Measurements from ENCODE around the gene FUNDC2.

Gene FUNDC2

GRCh38 chrX:154988719-154989118 is 37.9 kb upstream of the FUNDC2 start:
- no peak for TF ChIP-seq CTCF (IDR thresholded peaks at IDR 0.05)
- Histone ChIP-seq H3K4me3 (no peak overlapping the region), H3K27ac (no peak overlapping the region)
- DNase-seq (ENCODE audit: low spot score): no peak

- H3K27ac ChIP-seq: no peak overlapping the region
- DNase-seq (ENCODE audit: low spot score): no peak
- no peak for TF ChIP-seq CTCF (IDR thresholded peaks at IDR 0.05)
- H3K4me3 ChIP-seq: no peak overlapping the region
Measured at GRCh38 chrX:154990496-154990895, 36.1 kb upstream of the FUNDC2 start.

GRCh38 chrX:154991039-154991438 is 35.6 kb upstream of the FUNDC2 start:
- H3K4me3 ChIP-seq: no peak overlapping the region

GRCh38 chrX:154991476-154991875 is 35.2 kb upstream of the FUNDC2 start:
- Histone ChIP-seq H3K27ac (no peak overlapping the region), H3K4me3 (no peak overlapping the region)
- TF ChIP-seq CTCF (IDR thresholded peaks at IDR 0.05): no peak
- no peak for DNase-seq (ENCODE audit: low spot score)

More at GRCh38 chrX:154991039-154991438, 35.6 kb upstream of the FUNDC2 start:
- DNase-seq (ENCODE audit: low spot score): no peak
- H3K27ac ChIP-seq: no peak overlapping the region
- no peak for TF ChIP-seq CTCF (IDR thresholded peaks at IDR 0.05)

GRCh38 chrX:154998204-154998880 is 28.3 kb upstream of the FUNDC2 start:
- Histone ChIP-seq H3K27ac (no peak overlapping the region), H3K4me3 (no peak overlapping the region)
- DNase-seq (ENCODE audit: low spot score): no peak
- no peak for TF ChIP-seq CTCF (IDR thresholded peaks at IDR 0.05)

- no peak for DNase-seq (ENCODE audit: low spot score)
- TF ChIP-seq CTCF (IDR thresholded peaks at IDR 0.05): no peak
- H3K27ac ChIP-seq: no peak overlapping the region
- H3K4me3 ChIP-seq: no peak overlapping the region
Measured at GRCh38 chrX:155000841-155001240, 25.8 kb upstream of the FUNDC2 start.

- Histone ChIP-seq H3K27ac (no peak overlapping the region), H3K4me3 (no peak overlapping the region)
- DNase-seq (ENCODE audit: low spot score): no peak
- no peak for TF ChIP-seq CTCF (IDR thresholded peaks at IDR 0.05)
Measured at GRCh38 chrX:155001873-155002272, 24.8 kb upstream of the FUNDC2 start.

All from coronary artery (tissue), 2 donors.